ENCODE data around the gene NUP188. TPM values are rescaled to one million over a fixed set of nuclear protein-coding genes. Genes with fewer than 3 reads are reported as not detected.
A peak's percentile ranks its signal among the peaks of the same experiment; 100 is the strongest.

The NUP188 gene
- total and polyA plus RNA-seq, 2 of the 13 experiments (the other 11 are each of a cell fraction or from before 2014, with no cell fraction given): 28.0 to 38.5 TPM

- TF ChIP-seq TFDP2 (CRISPR knock-in tag; IDR thresholded peaks at IDR 0.05): peak; percentile 32; the same call in 1 of the 2 replicates
- TF ChIP-seq ZNF562 (CRISPR knock-in tag; IDR thresholded peaks at IDR 0.05; ENCODE audit: borderline replicate concordance): 0 out of 2 replicates have a peak, but pooled peaks have one; percentile 25
- peak; percentile 26; the same call in 1 of the 2 replicates for TF ChIP-seq ZBTB38 (CRISPR knock-in tag; IDR thresholded peaks at IDR 0.05)
- TF ChIP-seq MXD3 (CRISPR knock-in tag; IDR thresholded peaks at IDR 0.05): peak; percentile 49; the same call in 1 of the 2 replicates
- 0 out of 2 replicates have a peak, but pooled peaks have one; percentile 24 for TF ChIP-seq ZNF589 (CRISPR knock-in tag; conservative IDR thresholded peaks at IDR 0.05)
- no peak for TF ChIP-seq IKZF5 (CRISPR knock-in tag; IDR thresholded peaks at IDR 0.05)
- TF ChIP-seq RCOR2 (CRISPR knock-in tag; IDR thresholded peaks at IDR 0.05): peak; percentile 5
- TF ChIP-seq AGO2 (optimal IDR thresholded peaks at IDR 0.05; ENCODE audit: low read depth, low read length): peak; percentile 54
- peak; percentile 87 for TF ChIP-seq NRL (CRISPR knock-in tag; IDR thresholded peaks at IDR 0.05; ENCODE audit: borderline replicate concordance)
- peak; percentile 90 for TF ChIP-seq ZNF687 (CRISPR knock-in tag; IDR thresholded peaks at IDR 0.05)
- no peak for TF ChIP-seq ZMAT3 (CRISPR knock-in tag; conservative IDR thresholded peaks at IDR 0.05)
- 0 out of 2 replicates have a peak, but pooled peaks have one; percentile 26 for TF ChIP-seq MYC (CRISPR knock-in tag; IDR thresholded peaks at IDR 0.05; ENCODE audit: borderline replicate concordance)
- peak; percentile 11 for TF ChIP-seq YY1 (IDR thresholded peaks at IDR 0.05; ENCODE audit: insufficient read depth, insufficient replicate concordance, low read depth, low read length)
- TF ChIP-seq ZNF574 (CRISPR knock-in tag; IDR thresholded peaks at IDR 0.05): peak; percentile 26; the same call in 1 of the 2 replicates
- 0 out of 2 replicates have a peak, but pooled peaks have one; percentile 68 for TF ChIP-seq ZNF263 (CRISPR knock-in tag; IDR thresholded peaks at IDR 0.05)
- TF ChIP-seq NFKB2 (CRISPR knock-in tag; IDR thresholded peaks at IDR 0.05; ENCODE audit: borderline replicate concordance): peak; percentile 21; the same call in 1 of the 2 replicates
- TF ChIP-seq PHF20 (CRISPR knock-in tag; IDR thresholded peaks at IDR 0.05): peak; percentile 19; the same call in 1 of the 2 replicates
- TF ChIP-seq PITX1 (CRISPR knock-in tag; IDR thresholded peaks at IDR 0.05): 0 out of 2 replicates have a peak, but pooled peaks have one; percentile 25
- TF ChIP-seq MAX (IDR thresholded peaks at IDR 0.05): peak; percentile 70
- 0 out of 2 replicates have a peak, but pooled peaks have one; percentile 26 for TF ChIP-seq PHF8 (CRISPR knock-in tag; IDR thresholded peaks at IDR 0.05)
Measured at GRCh38 chr9:129027685-129028191, 80.2 kb downstream of the NUP188 start (continued).

All from HepG2 (cell line).